Measurements from ENCODE around the gene CAMK2N2.

DNA sequence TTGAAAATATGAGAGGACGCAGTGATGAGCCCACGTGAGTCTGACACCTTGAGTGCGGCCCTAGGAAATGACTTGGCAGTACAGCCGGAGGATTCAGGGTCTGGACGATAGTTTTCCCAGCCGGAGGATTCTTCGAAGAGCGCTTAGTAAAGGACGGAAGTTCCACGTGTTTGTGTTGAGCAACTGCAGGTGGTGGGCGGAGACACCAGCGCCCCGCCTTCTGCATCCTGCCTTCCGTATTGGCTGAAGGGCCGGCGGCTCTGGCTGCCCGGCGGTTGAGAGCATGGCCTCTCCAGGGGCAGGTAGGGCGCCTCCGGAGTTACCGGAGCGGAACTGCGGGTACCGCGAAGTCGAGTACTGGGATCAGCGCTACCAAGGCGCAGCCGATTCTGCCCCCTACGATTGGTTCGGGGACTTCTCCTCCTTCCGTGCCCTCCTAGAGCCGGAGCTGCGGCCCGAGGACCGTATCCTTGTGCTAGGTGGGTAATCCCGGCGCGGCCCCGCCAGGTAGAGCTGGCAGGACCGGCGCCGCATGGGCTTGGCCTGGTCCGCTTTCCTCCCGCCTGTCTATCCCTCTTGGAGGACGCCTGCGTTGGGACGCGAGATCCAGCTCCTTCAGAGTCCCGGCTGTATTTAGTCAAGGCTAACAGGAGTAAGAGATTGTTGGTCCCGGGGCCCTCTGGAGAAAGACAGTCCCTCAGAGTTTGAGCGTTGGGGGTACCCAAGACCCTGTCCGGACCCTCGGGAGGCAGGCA is 11.8 kb downstream of the CAMK2N2 start, which contains the start of gene EEF1AKMT4:
- peak in 1 of 2 donors; percentile 63 for TF ChIP-seq POLR2A (IDR thresholded peaks at IDR 0.05)
- TF ChIP-seq, protein P1, sequence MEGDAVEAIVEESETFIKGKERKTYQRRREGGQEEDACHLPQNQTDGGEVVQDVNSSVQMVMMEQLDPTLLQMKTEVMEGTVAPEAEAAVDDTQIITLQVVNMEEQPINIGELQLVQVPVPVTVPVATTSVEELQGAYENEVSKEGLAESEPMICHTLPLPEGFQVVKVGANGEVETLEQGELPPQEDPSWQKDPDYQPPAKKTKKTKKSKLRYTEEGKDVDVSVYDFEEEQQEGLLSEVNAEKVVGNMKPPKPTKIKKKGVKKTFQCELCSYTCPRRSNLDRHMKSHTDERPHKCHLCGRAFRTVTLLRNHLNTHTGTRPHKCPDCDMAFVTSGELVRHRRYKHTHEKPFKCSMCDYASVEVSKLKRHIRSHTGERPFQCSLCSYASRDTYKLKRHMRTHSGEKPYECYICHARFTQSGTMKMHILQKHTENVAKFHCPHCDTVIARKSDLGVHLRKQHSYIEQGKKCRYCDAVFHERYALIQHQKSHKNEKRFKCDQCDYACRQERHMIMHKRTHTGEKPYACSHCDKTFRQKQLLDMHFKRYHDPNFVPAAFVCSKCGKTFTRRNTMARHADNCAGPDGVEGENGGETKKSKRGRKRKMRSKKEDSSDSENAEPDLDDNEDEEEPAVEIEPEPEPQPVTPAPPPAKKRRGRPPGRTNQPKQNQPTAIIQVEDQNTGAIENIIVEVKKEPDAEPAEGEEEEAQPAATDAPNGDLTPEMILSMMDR (IDR thresholded peaks at IDR 0.05): peak in 3 of 6 experiments; percentile 8 to 28 (median 17)
